Measurements from ENCODE around the gene KCNMA1. TPM values are rescaled to one million over a fixed set of nuclear protein-coding genes. Genes with fewer than 3 reads are reported as not detected.

KCNMA1 gene
- total RNA-seq, 1 experiment from 2014 or later: 20.7 TPM

DNA sequence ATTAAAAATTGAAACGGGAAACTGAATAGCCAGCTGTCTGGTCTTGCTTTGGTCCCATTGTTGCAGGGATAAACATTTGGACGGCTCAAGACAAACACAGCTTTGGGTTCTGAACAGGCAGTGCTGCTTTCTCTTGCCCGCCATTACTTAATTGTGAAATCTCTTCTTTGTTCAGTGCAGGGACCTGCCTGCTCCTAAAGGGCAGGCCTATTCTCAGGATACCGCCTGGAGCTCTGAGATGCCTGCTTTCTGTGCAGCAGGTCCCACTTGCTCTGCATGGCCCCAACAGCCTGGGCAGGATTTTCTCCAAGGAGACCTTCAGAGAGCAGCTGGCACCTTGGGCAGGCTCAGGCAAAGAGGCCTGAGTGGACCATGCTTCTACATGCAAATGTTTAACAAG is 237.6 kb downstream of the KCNMA1 start:
- TF ChIP-seq, protein P1, sequence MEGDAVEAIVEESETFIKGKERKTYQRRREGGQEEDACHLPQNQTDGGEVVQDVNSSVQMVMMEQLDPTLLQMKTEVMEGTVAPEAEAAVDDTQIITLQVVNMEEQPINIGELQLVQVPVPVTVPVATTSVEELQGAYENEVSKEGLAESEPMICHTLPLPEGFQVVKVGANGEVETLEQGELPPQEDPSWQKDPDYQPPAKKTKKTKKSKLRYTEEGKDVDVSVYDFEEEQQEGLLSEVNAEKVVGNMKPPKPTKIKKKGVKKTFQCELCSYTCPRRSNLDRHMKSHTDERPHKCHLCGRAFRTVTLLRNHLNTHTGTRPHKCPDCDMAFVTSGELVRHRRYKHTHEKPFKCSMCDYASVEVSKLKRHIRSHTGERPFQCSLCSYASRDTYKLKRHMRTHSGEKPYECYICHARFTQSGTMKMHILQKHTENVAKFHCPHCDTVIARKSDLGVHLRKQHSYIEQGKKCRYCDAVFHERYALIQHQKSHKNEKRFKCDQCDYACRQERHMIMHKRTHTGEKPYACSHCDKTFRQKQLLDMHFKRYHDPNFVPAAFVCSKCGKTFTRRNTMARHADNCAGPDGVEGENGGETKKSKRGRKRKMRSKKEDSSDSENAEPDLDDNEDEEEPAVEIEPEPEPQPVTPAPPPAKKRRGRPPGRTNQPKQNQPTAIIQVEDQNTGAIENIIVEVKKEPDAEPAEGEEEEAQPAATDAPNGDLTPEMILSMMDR (IDR thresholded peaks at IDR 0.05; ENCODE audit: insufficient read depth in 1 of 2, low read depth in 1 of 2, low read length in 1 of 2, severe bottlenecking in 1 of 2, unreplicated experiment in 1 of 2): no peak
- no peak overlapping the region for H3K4me3 Mint-ChIP-seq (ENCODE audit: unreplicated experiment)
- no peaks in the 10 kb centered on the region for H3K27me3 Mint-ChIP-seq (ENCODE audit: insufficient read depth, unreplicated experiment)
- DNase-seq: no peak
- BruUV-seq (replicated peaks): no TSS peak
- H3K9me3 Mint-ChIP-seq (ENCODE audit: unreplicated experiment): peaks cover 9% of the 10 kb centered on the region
- H3K4me3 ChIP-seq (ENCODE audit: low read depth, low read length): no peak overlapping the region
- POLR2A ChIA-PET: no interaction called here
- H3K4me1 Mint-ChIP-seq (ENCODE audit: low read depth, unreplicated experiment): peaks cover 22% of the 10 kb centered on the region
- CTCF ChIA-PET: no interaction called here
- no peaks in the 10 kb centered on the region for H3K27me3 ChIP-seq (replicated peaks; ENCODE audit: control insufficient read depth, insufficient read depth, low read length)
- no peak overlapping the region for H3K27ac Mint-ChIP-seq (ENCODE audit: unreplicated experiment)
- H3K36me3 ChIP-seq (ENCODE audit: control insufficient read depth, insufficient read depth, low read length): no peaks in the 10 kb centered on the region
- H3K9me3 ChIP-seq: no peaks in the 10 kb centered on the region
- no peaks in the 10 kb centered on the region for H3K4me1 ChIP-seq
- intact Hi-C loops (cut with micrococcal nuclease; ENCODE audit: unreplicated experiment): no loop called here
- peaks cover 8% of the 10 kb centered on the region for H3K36me3 Mint-ChIP-seq (ENCODE audit: insufficient read depth, unreplicated experiment)

DNA sequence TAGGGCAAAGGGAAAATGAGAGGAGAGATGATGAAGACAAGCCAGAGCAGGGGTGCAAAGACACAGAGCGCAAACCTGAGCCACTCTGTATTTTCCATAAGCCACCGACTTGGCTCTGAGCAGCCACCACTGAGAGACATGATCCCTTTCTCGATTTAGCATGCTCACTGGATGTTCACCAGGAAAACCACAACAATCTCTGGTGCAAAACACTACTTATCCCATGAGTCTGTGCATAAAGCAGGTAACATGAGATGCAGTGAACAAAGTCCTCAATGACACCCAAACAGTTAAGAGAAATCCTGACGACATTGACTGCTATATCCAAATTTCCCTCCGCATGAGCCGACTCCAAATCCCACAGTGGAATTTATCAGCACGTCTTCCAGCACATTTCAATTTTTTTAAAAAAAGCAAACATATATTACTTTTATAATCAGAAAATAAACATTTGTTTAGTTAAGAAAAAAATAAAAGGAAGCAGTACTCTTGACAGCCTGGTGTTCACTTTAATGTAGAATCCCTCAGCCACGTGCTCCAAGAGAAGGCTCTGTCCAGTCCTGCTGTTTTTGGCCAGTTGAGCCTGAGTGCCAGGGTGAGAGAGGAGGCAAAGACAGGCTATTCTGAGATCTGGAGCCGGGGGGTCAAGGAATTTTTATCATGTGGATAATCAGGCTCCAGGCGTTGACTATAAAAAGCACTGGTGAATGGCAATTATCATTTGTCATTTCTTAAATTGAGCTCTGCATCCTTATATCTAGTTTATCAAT is 238.4 kb downstream of the KCNMA1 start:
- Mint-ChIP-seq H3K4me1 (ENCODE audit: low read depth, unreplicated experiment) (peaks cover 22% of the 10 kb centered on the region), H3K9me3 (ENCODE audit: unreplicated experiment) (peaks cover 9% of the 10 kb centered on the region), H3K27ac (ENCODE audit: unreplicated experiment) (no peak overlapping the region), H3K36me3 (ENCODE audit: insufficient read depth, unreplicated experiment) (peaks cover 8% of the 10 kb centered on the region), H3K27me3 (ENCODE audit: insufficient read depth, unreplicated experiment) (no peaks in the 10 kb centered on the region), H3K4me3 (ENCODE audit: unreplicated experiment) (no peak overlapping the region)
- POLR2A ChIA-PET: no interaction called here
- Histone ChIP-seq H3K36me3 (ENCODE audit: control insufficient read depth, insufficient read depth, low read length) (no peaks in the 10 kb centered on the region), H3K9me3 (no peaks in the 10 kb centered on the region), H3K4me1 (no peaks in the 10 kb centered on the region), H3K4me3 (ENCODE audit: low read depth, low read length) (no peak overlapping the region), H3K27me3 (replicated peaks; ENCODE audit: control insufficient read depth, insufficient read depth, low read length) (no peaks in the 10 kb centered on the region)
- intact Hi-C loops (cut with micrococcal nuclease; ENCODE audit: unreplicated experiment): no loop called here
- BruUV-seq (replicated peaks): no TSS peak
- CTCF ChIA-PET: no interaction called here
- TF ChIP-seq, protein P1 (IDR thresholded peaks at IDR 0.05; ENCODE audit: insufficient read depth in 1 of 2, low read depth in 1 of 2, low read length in 1 of 2, severe bottlenecking in 1 of 2, unreplicated experiment in 1 of 2): no peak
- no peak for DNase-seq

DNA sequence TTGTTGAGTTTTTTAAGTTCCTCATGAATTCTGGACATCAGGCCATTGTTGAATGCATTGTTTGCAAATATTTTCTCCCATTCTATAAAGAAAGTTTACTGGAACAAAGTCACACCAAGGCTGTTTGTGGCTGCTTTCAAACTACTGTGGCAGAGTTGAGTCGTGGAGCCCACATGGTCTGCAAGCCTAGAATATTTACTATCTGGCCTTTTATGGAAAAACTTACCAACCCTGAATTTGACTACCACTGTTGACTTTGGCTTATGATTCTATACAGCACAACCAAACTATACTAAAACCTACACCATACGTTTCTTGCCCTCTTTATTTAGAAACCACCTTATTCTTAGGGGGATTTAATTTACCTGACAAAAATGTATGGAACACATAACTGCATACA is 239.1 kb downstream of the KCNMA1 start:
- no peaks in the 10 kb centered on the region for H3K9me3 ChIP-seq
- peaks cover 9% of the 10 kb centered on the region for H3K9me3 Mint-ChIP-seq (ENCODE audit: unreplicated experiment)
- intact Hi-C loops (cut with micrococcal nuclease; ENCODE audit: unreplicated experiment): no loop called here
- H3K27me3 ChIP-seq (replicated peaks; ENCODE audit: control insufficient read depth, insufficient read depth, low read length): no peaks in the 10 kb centered on the region
- no peak overlapping the region for H3K4me3 Mint-ChIP-seq (ENCODE audit: unreplicated experiment)
- H3K36me3 Mint-ChIP-seq (ENCODE audit: insufficient read depth, unreplicated experiment): peaks cover 8% of the 10 kb centered on the region
- CTCF ChIA-PET: no interaction called here
- TF ChIP-seq, protein P1 (IDR thresholded peaks at IDR 0.05; ENCODE audit: insufficient read depth in 1 of 2, low read depth in 1 of 2, low read length in 1 of 2, severe bottlenecking in 1 of 2, unreplicated experiment in 1 of 2): no peak
- no peaks in the 10 kb centered on the region for H3K27me3 Mint-ChIP-seq (ENCODE audit: insufficient read depth, unreplicated experiment)
- H3K4me1 ChIP-seq: no peaks in the 10 kb centered on the region
- no TSS peak for BruUV-seq (replicated peaks)
- peaks cover 22% of the 10 kb centered on the region for H3K4me1 Mint-ChIP-seq (ENCODE audit: low read depth, unreplicated experiment)
- H3K4me3 ChIP-seq (ENCODE audit: low read depth, low read length): no peak overlapping the region
- no peaks in the 10 kb centered on the region for H3K36me3 ChIP-seq (ENCODE audit: control insufficient read depth, insufficient read depth, low read length)
- POLR2A ChIA-PET: no interaction called here
- no peak for DNase-seq
- no peak overlapping the region for H3K27ac Mint-ChIP-seq (ENCODE audit: unreplicated experiment)
